ENCODE measurements around the gene AMPD2. TPM values are rescaled to one million over a fixed set of nuclear protein-coding genes. Genes with fewer than 3 reads are reported as not detected.

The AMPD2 gene
- total and polyA plus RNA-seq, 7 experiments from 2014 or later = 26.2 to 403 (median 84.9) TPM

DNA sequence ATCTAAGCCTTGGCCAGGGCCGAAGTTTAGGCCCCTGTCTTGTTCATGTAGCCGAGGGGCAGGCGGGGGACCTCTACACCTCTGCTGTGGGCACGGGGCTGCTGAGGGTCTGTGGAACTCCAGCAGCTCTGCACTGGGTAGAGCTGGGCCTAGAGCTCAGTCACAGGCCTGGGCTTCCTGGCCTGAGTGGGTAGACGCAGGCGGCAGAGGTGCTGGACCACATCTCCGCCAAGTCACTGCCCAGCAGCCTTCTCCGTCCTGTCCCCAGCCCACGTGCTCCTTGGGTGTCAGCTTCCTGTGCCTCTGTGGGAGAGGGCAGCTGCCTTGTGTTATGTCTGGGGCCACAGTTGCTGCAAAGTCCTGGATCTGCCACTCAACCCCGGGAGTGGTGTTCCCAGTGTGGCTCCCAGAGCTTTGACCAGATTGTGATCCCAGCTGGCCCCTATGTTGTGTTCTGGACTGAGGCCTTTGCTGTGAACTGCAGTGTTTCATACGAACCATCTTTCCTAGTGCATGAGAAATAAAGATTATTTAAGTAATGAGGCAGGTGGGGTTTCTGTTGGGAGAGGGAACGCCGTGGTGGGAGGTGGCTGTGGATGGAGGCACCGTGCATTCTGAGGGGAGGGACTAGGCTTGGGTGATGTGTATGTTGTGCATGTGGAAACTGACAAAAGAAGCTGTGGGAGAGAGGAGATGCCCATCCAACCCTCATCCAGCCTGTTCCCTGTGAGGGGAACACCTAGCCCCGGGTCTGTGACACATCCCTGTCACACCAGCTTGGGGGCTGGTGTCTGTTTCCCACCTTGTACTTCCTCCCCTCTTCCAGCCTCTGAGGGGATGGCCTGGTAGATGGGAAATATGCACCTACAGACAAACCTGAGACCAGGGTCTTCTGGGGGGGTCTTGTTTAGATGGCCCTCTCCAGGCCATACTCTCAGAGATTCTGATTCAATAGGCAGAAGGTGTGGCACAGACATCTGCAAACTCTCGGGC is 12.2 kb downstream of the AMPD2 start:
- Histone ChIP-seq H3K36me3 (ENCODE audit: control insufficient read depth in 2 of 3, insufficient read depth in 3 of 3, low read length in 3 of 3) (peaks cover 11 to 54% (median 20%) of the 10 kb centered on the region in 3 experiments), H3K9me3 (ENCODE audit: control insufficient read depth in 2 of 3, low read length in 3 of 3) (no peaks in the 10 kb centered on the region), H3K27ac (ENCODE audit: low read depth, low read length) (no peak overlapping the region), H3K27me3 (ENCODE audit: control insufficient read depth in 2 of 2, insufficient read depth in 2 of 2, low read length in 2 of 2) (no peaks in the 10 kb centered on the region), H3K4me1 (ENCODE audit: control insufficient read depth in 2 of 2, insufficient read depth in 2 of 2, low read length in 2 of 2) (peaks cover 0 to 10% of the 10 kb centered on the region in 2 donors), H3K4me3 (ENCODE audit: low read length) (no peak overlapping the region)
- DNase-seq (no peak), ATAC-seq (no peak)
- Mint-ChIP-seq H3K4me3 (no peak overlapping the region), H3K9me3 (no peaks in the 10 kb centered on the region), H3K27me3 (no peaks in the 10 kb centered on the region), H3K27ac (peak overlapping the region in 3 of 9 donors; percentile 24 to 82 (median 59)), H3K36me3 (peaks cover 0 to 17% (median 3%) of the 10 kb centered on the region in 5 donors), H3K4me1 (peaks cover 6 to 16% (median 11%) of the 10 kb centered on the region in 7 donors)
- ChIA-PET POLR2A (interaction anchor here (1.4 to 2.8 kb wide), 2 partner anchors 12 to 85 kb away, joined by 4 to 13 read pairs; partner anchors contain the start of genes AMPD2 and GNAT2), CTCF (interaction anchor here (1.0 to 4.0 kb wide), 8 partner anchors 9 to 353 kb away, joined by 3 to 46 read pairs (median 6); partner anchors contain the start of genes AHCYL1 and GNAI3)
- intact Hi-C loops (cut with micrococcal nuclease) = no loop called here

DNA sequence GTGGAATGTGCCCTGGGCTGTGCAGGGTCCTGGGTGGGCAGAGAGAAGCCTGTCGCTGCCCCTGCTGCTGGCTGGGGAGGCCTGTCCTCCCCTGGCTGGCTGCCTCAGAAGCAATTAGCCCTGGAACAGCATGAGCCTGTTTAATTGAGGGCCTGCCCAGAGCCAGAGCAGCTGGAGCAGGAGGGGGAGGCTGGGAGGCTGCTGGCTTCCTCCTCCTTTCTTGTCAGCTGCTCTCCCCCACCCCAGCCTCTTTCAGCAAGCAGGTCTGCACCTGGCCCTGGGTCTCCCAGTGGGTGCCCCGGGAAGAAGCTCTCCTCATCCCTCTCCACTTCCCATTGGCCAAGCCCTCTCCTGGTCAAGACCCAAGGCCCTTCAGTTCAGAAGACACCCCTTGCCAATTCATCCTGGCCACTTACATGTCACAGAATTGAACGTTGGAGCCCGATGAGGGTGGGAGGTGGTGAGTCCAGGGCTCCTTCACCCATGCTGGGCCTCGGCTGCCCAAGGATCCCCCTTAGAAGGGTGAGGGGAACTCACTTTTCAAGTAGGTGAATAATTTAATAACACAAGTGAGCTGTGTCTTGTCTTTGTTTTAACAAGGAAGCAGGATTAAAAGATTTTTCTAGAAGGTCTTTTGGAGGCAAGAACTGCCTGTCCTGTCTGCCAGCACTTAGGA is 13.2 kb downstream of the AMPD2 start:
- no peaks in the 10 kb centered on the region for H3K27me3 ChIP-seq (ENCODE audit: control insufficient read depth in 2 of 2, insufficient read depth in 2 of 2, low read length in 2 of 2)
- no peak overlapping the region for H3K27ac ChIP-seq (ENCODE audit: low read depth, low read length)
- ATAC-seq (no peak), DNase-seq (no peak)
- no peak overlapping the region for H3K4me3 Mint-ChIP-seq
- CTCF ChIA-PET = interaction anchor here (0.8 to 2.6 kb wide), 5 partner anchors 8 to 352 kb away, joined by 3 to 10 read pairs (median 5); partner anchors contain the start of gene AHCYL1
- no peaks in the 10 kb centered on the region for H3K9me3 ChIP-seq (ENCODE audit: control insufficient read depth in 2 of 3, low read length in 3 of 3)
- no peak overlapping the region for H3K4me3 ChIP-seq (ENCODE audit: low read length)
- H3K27me3 Mint-ChIP-seq = no peaks in the 10 kb centered on the region
- peak overlapping the region in 2 of 9 donors; percentile 9 to 28 for H3K27ac Mint-ChIP-seq
- intact Hi-C loops (cut with micrococcal nuclease) = no loop called here
- POLR2A ChIA-PET = interaction anchor here (1.0 to 1.3 kb wide), 2 partner anchors 9 to 87 kb away, joined by 4 to 5 read pairs; no protein-coding TSS in a partner anchor
- H3K9me3 Mint-ChIP-seq = no peaks in the 10 kb centered on the region
- H3K36me3 ChIP-seq (ENCODE audit: control insufficient read depth in 2 of 3, insufficient read depth in 3 of 3, low read length in 3 of 3) = peaks cover 11 to 44% (median 15%) of the 10 kb centered on the region in 3 experiments
- peaks cover 0 to 10% of the 10 kb centered on the region in 2 donors for H3K4me1 ChIP-seq (ENCODE audit: control insufficient read depth in 2 of 2, insufficient read depth in 2 of 2, low read length in 2 of 2)
- peaks cover 0 to 12% (median 3%) of the 10 kb centered on the region in 5 donors for H3K36me3 Mint-ChIP-seq
- peaks cover 6 to 16% (median 11%) of the 10 kb centered on the region in 7 donors for H3K4me1 Mint-ChIP-seq

DNA sequence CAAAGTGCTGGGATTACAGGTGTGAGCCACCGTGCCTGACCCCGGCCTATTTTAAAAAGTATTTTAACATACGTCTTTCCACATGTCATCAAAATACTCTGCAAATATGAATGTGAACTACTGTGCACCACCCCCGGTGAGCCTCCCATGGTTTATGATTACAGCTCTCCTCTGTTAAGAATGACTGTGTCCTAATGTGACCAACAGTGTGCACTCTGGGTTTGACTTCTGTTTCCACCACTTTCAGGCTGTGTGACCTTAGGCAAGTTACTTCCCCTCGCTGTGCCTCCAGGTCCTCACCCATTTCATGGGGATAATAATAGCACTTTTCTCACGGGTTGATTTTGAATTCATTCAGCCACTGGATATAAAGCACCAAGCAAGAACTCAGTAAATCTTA is 14.7 kb downstream of the AMPD2 start:
- H3K4me3 Mint-ChIP-seq = peak overlapping the region in 1 of 10 donors; percentile 15
- intact Hi-C loops (cut with micrococcal nuclease) = no loop called here
- H3K9me3 Mint-ChIP-seq = peaks cover 0 to 1% (median 0%) of the 10 kb centered on the region in 11 donors
- POLR2A ChIA-PET = interaction anchor here (0.7 kb wide), 2 partner anchors 90 to 135 kb away, joined by 3 read pairs; no protein-coding TSS in a partner anchor
- peaks cover 6 to 29% (median 6%) of the 10 kb centered on the region in 3 experiments for H3K36me3 ChIP-seq (ENCODE audit: control insufficient read depth in 2 of 3, insufficient read depth in 3 of 3, low read length in 3 of 3)
- H3K27ac ChIP-seq (ENCODE audit: low read depth, low read length) = no peak overlapping the region
- no peaks in the 10 kb centered on the region for H3K27me3 ChIP-seq (ENCODE audit: control insufficient read depth in 2 of 2, insufficient read depth in 2 of 2, low read length in 2 of 2)
- DNase-seq = no peak
- ATAC-seq = no peak
- H3K9me3 ChIP-seq (ENCODE audit: control insufficient read depth in 2 of 3, low read length in 3 of 3) = no peaks in the 10 kb centered on the region
- H3K36me3 Mint-ChIP-seq = peaks cover 0 to 11% (median 3%) of the 10 kb centered on the region in 5 donors
- CTCF ChIA-PET = interaction anchor here (0.6 to 2.6 kb wide), 3 partner anchors 86 to 837 kb away, joined by 3 to 8 read pairs (median 5); partner anchors contain the start of gene GNAI3
- H3K4me3 ChIP-seq (ENCODE audit: low read length) = no peak overlapping the region
- H3K27ac Mint-ChIP-seq = peak overlapping the region in 6 of 9 donors; percentile 26 to 77 (median 48)
- peaks cover 0 to 10% of the 10 kb centered on the region in 2 donors for H3K4me1 ChIP-seq (ENCODE audit: control insufficient read depth in 2 of 2, insufficient read depth in 2 of 2, low read length in 2 of 2)
- no peaks in the 10 kb centered on the region for H3K27me3 Mint-ChIP-seq
- peaks cover 6 to 16% (median 11%) of the 10 kb centered on the region in 7 donors for H3K4me1 Mint-ChIP-seq

DNA sequence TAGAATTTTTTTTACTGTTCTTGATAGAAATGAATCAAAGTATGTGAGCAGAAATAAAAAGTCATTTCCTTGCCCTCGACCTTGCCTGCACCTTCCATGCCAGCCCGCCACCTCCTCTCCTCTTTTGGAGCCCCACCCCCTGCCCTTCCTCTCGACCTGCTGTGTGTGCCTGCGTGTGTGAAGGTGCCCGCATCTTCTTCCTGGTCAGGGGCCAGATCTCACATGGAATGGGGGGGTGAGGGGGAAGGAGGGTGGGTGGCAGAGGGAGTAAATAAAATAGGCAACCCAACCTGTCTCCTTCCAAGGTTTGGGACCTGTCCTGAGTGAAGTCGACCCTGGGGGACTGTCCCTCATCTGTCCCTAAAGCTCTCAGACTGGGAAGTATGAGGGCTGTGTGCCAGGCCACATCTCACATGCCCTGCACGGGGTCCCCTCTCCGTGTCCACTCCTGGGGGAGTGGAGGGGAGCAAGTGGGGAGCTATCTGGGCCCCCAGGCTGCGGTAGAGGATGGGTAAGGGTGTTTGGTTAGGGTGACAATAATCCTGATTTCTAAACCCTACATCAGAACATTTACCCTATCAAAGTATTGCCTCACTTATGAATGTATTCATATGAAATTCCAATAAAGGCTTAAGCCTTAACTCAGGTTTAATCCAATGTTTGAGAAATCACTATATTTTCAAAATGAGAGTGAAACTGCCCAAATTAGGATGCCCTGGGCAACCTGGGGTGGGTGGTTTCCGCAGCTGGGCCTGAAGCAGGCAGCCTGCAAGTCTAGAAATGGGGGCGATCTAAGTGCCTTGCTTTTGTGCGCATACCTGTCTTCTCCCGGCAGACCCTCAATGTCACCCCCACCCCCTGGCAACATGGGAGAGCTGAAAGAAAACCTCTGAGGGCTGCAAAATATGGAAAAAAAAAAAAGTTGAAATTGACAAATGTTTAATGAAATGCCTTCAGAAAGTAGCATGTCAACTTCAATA is 15.4 kb downstream of the AMPD2 start:
- Mint-ChIP-seq H3K9me3 (peaks cover 0 to 1% (median 0%) of the 10 kb centered on the region in 11 donors), H3K27me3 (peaks cover 0 to 1% (median 0%) of the 10 kb centered on the region in 5 donors), H3K4me1 (peaks cover 8 to 14% (median 12%) of the 10 kb centered on the region in 7 donors), H3K27ac (peak overlapping the region in 8 of 9 donors; percentile 26 to 77 (median 50)), H3K36me3 (peaks cover 0 to 4% (median 3%) of the 10 kb centered on the region in 5 donors), H3K4me3 (peak overlapping the region in 3 of 10 donors; percentile 4 to 39 (median 15))
- ATAC-seq = peak; percentile 39
- Histone ChIP-seq H3K4me1 (ENCODE audit: control insufficient read depth in 2 of 2, insufficient read depth in 2 of 2, low read length in 2 of 2) (peaks cover 0 to 10% of the 10 kb centered on the region in 2 donors), H3K27me3 (ENCODE audit: control insufficient read depth in 2 of 2, insufficient read depth in 2 of 2, low read length in 2 of 2) (no peaks in the 10 kb centered on the region), H3K27ac (ENCODE audit: low read depth, low read length) (peak overlapping the region; percentile 17), H3K9me3 (ENCODE audit: control insufficient read depth in 2 of 3, low read length in 3 of 3) (no peaks in the 10 kb centered on the region), H3K4me3 (ENCODE audit: low read length) (no peak overlapping the region), H3K36me3 (ENCODE audit: control insufficient read depth in 2 of 3, insufficient read depth in 3 of 3, low read length in 3 of 3) (peaks cover 4 to 21% (median 6%) of the 10 kb centered on the region in 3 experiments)
- intact Hi-C loops (cut with micrococcal nuclease) = no loop called here
- peak in 3 of 9 donors; percentile 16 to 30 (median 27) for DNase-seq
- CTCF ChIA-PET = interaction anchor here (0.6 to 9.2 kb wide), 5 partner anchors 87 to 837 kb away, joined by 3 to 84 read pairs (median 5); partner anchors contain the start of gene GNAI3
- POLR2A ChIA-PET = interaction anchor here (0.7 to 1.1 kb wide), 3 partner anchors 13 to 91 kb away, joined by 3 read pairs; partner anchors contain the start of gene GNAI3

DNA sequence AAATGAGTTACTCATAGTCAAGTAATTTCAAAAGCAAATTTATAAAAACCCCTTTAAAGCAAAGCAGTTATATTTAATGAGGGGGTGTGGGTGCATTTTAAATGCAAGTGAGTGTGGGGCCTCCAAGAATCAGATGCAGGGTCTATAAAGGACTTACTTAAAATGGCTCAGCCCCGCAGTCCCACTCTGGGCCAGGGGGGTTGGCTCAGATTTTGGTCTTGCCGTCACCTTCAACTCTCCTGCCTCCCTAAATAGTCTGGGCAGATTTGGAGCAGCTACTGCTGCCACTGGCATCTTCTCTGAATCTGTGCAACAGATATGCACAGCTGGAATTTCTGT is 16.2 kb downstream of the AMPD2 start:
- intact Hi-C loops (cut with micrococcal nuclease) = no loop called here
- CTCF ChIA-PET = interaction anchor here (1.2 to 9.2 kb wide), 4 partner anchors 10 to 139 kb away, joined by 3 to 84 read pairs (median 4); partner anchors contain the start of gene GNAI3
- DNase-seq = no peak

More for the DNA sequence above, 16.2 kb downstream of the AMPD2 start:
- H3K4me3 ChIP-seq (ENCODE audit: low read length) = no peak overlapping the region
- H3K9me3 ChIP-seq (ENCODE audit: control insufficient read depth in 2 of 3, low read length in 3 of 3) = no peaks in the 10 kb centered on the region
- peaks cover 0 to 3% (median 0%) of the 10 kb centered on the region in 5 donors for H3K27me3 Mint-ChIP-seq
- H3K4me1 Mint-ChIP-seq = peaks cover 11 to 18% (median 15%) of the 10 kb centered on the region in 7 donors
- peaks cover 0 to 1% (median 0%) of the 10 kb centered on the region in 11 donors for H3K9me3 Mint-ChIP-seq
- peak overlapping the region in 1 of 9 donors; percentile 61 for H3K27ac Mint-ChIP-seq
- no peak for ATAC-seq
- POLR2A ChIA-PET = interaction anchor here (1.0 to 1.1 kb wide), 2 partner anchors 13 to 87 kb away, joined by 3 read pairs; partner anchors contain the start of gene GNAI3
- H3K4me3 Mint-ChIP-seq = no peak overlapping the region
- no peaks in the 10 kb centered on the region for H3K27me3 ChIP-seq (ENCODE audit: control insufficient read depth in 2 of 2, insufficient read depth in 2 of 2, low read length in 2 of 2)
- H3K36me3 Mint-ChIP-seq = peaks cover 0 to 4% (median 3%) of the 10 kb centered on the region in 5 donors
- H3K4me1 ChIP-seq (ENCODE audit: control insufficient read depth in 2 of 2, insufficient read depth in 2 of 2, low read length in 2 of 2) = peaks cover 3 to 10% of the 10 kb centered on the region in 2 donors
- no peak overlapping the region for H3K27ac ChIP-seq (ENCODE audit: low read depth, low read length)
- H3K36me3 ChIP-seq (ENCODE audit: control insufficient read depth in 2 of 3, insufficient read depth in 3 of 3, low read length in 3 of 3) = peaks cover under 1 to 17% (median 4%) of the 10 kb centered on the region in 3 experiments
